AG09309 (cell line): ENCODE data around the gene ADAMTS3.

ENCODE experiments used
- DNase-seq: peaks from one replicate; pipeline ENCODE4 v3.0.0-alpha.2; 2010; ENCODE audit warnings: low read depth
- H3K4me3 ChIP-seq: 2 replicates; pipeline ENCODE4 v1.5.1; 2011; ENCODE audit warnings: mild to moderate bottlenecking, low read depth, low read length, moderate library complexity; ENCODE audit not compliant: control insufficient read depth
- TF ChIP-seq, protein P1 (sequence below): IDR thresholded peaks from 2 replicates; pipeline ENCODE4 v1.5.1; 2011; ENCODE audit warnings: mild to moderate bottlenecking, low read depth, low read length, inconsistent platforms; ENCODE audit not compliant: insufficient read depth, control insufficient read depth; ENCODE audit errors: missing control alignments

Gene ADAMTS3

DNA sequence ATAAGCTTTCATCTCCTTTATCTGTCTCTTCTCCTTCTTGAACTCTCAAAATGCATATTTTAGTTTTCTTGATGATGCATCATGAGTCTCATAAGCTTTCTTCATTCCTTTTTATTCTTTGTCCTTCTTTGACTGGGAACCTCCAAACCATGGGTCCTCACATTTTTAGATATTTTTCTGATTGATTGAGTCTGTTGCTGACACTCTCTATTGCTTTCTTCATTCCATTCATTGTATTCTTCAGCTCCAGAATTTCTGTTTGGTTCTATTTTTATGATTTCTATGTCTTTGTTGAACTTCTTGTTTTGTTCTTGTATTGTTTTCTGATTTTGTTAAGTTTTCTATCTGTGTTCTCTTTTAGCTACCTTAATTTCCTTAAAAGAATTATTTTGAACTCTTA is 74.9 kb downstream of the ADAMTS3 start:
- no peak overlapping the region for H3K4me3 ChIP-seq
- DNase-seq: no peak
- TF ChIP-seq, protein P1, sequence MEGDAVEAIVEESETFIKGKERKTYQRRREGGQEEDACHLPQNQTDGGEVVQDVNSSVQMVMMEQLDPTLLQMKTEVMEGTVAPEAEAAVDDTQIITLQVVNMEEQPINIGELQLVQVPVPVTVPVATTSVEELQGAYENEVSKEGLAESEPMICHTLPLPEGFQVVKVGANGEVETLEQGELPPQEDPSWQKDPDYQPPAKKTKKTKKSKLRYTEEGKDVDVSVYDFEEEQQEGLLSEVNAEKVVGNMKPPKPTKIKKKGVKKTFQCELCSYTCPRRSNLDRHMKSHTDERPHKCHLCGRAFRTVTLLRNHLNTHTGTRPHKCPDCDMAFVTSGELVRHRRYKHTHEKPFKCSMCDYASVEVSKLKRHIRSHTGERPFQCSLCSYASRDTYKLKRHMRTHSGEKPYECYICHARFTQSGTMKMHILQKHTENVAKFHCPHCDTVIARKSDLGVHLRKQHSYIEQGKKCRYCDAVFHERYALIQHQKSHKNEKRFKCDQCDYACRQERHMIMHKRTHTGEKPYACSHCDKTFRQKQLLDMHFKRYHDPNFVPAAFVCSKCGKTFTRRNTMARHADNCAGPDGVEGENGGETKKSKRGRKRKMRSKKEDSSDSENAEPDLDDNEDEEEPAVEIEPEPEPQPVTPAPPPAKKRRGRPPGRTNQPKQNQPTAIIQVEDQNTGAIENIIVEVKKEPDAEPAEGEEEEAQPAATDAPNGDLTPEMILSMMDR: no peak

DNA sequence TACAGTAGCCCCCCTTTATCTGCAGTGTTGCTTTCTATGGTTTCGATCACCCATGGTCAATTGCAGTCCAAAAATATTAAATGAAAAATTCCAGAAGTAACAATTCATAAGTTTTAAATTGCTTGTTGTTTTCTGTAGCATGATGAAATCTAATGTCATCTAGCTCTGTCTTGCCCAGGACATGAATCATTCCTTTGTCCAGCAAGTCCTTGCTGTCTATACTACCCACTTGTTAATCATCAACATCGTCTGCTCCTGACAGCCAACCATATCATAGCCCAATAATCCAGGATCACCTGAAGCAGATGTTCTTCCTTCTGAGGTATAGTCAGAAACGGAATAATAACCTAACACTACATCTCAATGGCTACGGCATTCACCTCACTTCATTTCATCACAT is 79.8 kb downstream of the ADAMTS3 start:
- peak; percentile 51 for DNase-seq

DNA sequence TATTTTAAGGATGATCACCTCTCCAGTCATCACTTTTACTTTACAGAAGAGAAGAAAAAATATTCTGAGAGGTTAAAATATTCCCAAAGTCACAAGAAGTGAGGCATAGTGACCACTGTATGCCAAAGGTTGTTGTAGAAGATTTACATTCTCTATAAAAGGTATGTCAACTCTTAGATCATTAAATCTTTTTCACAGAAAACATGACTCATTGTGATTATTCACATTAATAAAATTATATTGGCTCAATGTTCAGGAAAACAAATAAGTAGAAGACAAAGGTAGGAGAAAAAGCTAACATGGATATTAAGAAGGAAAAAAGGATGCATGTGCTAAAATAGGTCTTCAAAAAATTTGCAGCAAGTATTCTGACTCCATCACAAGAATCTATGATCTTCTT is 82.0 kb downstream of the ADAMTS3 start:
- TF ChIP-seq, protein P1: no peak
- no peak overlapping the region for H3K4me3 ChIP-seq
- DNase-seq: no peak

More for the DNA sequence above, 79.8 kb downstream of the ADAMTS3 start:
- TF ChIP-seq, protein P1: no peak
- H3K4me3 ChIP-seq: no peak overlapping the region

DNA sequence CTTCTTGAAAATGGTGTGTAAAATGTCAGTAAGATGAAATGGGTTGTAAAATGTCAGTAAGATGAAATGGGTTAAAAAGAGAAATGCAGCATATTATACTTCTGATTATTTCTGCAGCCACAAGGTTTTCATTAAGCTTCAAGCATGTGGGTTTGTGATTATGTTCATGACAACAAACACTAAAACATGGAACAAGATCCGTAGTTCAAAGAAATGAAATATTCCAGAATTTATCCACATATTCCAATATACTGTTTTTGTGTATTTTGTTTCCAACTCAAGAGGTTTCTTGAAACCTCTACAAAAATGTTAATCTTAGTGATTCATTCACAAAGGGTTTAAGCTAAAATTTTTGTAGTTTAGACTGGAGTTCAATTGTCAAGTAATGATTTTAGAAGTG is 84.0 kb downstream of the ADAMTS3 start:
- no peak for DNase-seq
- TF ChIP-seq, protein P1: no peak

DNA sequence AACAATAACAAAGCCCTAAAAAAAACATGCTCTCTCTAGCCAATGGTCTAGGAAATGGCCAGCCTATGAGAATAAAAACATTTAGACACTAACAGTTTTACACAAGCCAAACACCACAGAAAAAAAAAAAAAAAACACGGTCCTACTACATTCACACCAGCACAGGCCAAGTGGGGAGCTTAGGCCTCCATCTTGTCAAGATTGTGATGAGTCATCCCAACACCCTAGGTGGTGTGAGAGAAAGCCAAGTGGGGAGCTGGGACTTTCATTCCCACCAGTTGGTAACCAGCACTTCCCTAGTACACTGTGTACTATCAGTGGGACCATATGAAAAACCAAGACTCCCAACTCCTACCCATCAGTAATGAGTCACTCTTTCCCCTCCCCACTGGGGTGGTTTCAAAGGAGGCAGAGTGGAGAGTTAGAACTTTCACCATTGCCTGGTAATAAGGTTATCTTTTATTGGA is 95.6 kb downstream of the ADAMTS3 start:
- TF ChIP-seq, protein P1: no peak
- no peak for DNase-seq

More for the DNA sequence above, 84.0 kb downstream of the ADAMTS3 start:
- H3K4me3 ChIP-seq: no peak overlapping the region

DNA sequence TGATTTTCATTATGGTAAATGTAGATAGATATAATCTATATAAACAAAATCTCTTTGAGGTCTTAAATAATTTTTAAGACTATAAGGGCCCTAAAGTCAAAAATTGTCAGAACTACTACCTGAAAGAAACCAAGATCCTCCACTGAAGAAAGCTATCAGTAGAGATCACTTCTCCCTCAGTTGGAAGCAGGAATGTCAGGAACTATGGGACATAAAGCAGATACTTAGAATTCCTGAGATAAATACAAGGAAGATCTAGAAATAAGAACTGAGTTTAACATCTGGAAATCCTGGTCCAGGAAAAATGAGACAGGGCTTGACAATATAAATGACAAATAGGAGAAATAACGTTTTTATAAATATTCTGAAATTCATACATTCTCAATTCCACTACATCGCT is 97.2 kb downstream of the ADAMTS3 start:
- no peak overlapping the region for H3K4me3 ChIP-seq
- DNase-seq: no peak
- TF ChIP-seq, protein P1: no peak

More for the DNA sequence above, 95.6 kb downstream of the ADAMTS3 start:
- H3K4me3 ChIP-seq: no peak overlapping the region

DNA sequence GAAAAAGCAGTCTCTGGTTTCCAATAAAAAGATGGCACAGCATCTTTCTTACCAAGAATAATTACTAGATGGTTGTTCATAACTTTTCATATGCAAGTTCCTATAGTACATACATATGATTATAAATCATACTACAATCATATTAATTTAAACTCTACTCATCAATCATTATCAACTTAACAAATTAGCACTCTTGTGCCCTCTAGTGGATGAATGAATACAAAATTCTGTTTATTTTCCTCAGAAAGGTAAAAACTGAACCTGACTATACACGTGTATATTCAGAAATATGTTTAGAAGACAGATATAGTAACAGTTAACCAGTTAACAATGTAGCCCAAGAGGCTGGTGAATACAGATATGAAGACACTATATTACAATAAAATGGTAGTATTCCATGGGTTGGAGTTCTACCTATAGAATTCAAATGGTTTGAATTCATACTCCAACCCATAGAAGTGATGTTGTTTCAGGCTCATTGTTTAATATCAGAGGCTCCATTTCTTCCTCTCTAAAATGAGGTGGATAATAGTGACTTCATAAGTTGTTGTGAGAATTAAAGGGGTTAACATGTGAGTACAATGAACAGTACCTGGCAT is 100.0 kb downstream of the ADAMTS3 start:
- TF ChIP-seq, protein P1: no peak
- no peak for DNase-seq
- H3K4me3 ChIP-seq: no peak overlapping the region
